GM06990 (cell line): ENCODE data around the gene WHAMM.

ENCODE experiments used
- DNase-seq: peaks from one replicate; pipeline ENCODE4 v3.0.0-alpha.2; 2011; ENCODE audit not compliant: insufficient read length; ENCODE audit errors: extremely low read depth
- H3K27me3 ChIP-seq: replicated peaks from 2 replicates; pipeline ENCODE4 v1.6.0; 2011; ENCODE audit warnings: low read length; ENCODE audit not compliant: control insufficient read depth, insufficient read depth
- H3K36me3 ChIP-seq: 2 replicates; pipeline ENCODE4 v1.5.1; 2011; ENCODE audit warnings: low read length; ENCODE audit not compliant: control insufficient read depth, insufficient read depth
- H3K4me3 ChIP-seq: replicated peaks from 2 replicates; pipeline ENCODE4 v1.5.1; 2011; ENCODE audit warnings: low read depth, mild to moderate bottlenecking, control low read depth, low read length
- TF ChIP-seq, protein P1 (sequence below): IDR thresholded peaks from 2 replicates; pipeline ENCODE4 v1.5.1; 2011; ENCODE audit warnings: low read length, control low read depth, mild to moderate bottlenecking, inconsistent platforms; ENCODE audit not compliant: insufficient read depth, poor library complexity, severe bottlenecking

WHAMM gene

DNA sequence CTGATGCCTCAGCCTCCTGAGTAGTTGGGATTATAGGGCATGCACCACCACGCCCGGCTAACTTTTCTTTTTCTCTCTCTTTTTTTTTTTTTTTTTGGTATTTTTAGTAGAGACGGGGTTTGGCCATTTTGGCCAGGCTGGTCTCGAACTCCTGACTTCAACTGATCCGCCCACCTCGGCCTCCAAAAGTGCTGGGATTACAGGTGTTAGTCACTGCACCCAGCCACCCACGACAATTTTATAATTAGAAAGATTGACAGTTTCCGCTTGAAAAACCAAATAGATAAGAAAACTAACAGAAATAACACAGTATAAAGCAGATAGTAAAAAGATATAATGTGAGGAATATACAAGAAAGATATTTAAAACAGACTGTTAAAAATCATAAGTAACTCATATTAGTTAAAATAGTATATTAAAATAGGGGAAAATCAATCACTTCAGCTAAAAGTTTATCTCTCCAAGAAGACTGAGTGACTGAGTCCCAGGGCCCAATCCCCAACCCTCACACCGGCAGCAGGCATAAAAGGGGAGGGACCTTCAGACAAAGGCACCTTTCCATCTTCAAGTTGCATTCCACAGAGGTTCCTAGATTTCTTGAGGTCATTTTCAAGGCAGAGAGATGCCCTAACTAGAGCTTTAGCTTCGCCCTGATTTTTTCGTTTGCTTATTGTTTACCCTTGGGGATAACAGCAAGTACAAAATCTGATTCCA is 1.4 kb upstream of the WHAMM start:
- TF ChIP-seq, protein P1, sequence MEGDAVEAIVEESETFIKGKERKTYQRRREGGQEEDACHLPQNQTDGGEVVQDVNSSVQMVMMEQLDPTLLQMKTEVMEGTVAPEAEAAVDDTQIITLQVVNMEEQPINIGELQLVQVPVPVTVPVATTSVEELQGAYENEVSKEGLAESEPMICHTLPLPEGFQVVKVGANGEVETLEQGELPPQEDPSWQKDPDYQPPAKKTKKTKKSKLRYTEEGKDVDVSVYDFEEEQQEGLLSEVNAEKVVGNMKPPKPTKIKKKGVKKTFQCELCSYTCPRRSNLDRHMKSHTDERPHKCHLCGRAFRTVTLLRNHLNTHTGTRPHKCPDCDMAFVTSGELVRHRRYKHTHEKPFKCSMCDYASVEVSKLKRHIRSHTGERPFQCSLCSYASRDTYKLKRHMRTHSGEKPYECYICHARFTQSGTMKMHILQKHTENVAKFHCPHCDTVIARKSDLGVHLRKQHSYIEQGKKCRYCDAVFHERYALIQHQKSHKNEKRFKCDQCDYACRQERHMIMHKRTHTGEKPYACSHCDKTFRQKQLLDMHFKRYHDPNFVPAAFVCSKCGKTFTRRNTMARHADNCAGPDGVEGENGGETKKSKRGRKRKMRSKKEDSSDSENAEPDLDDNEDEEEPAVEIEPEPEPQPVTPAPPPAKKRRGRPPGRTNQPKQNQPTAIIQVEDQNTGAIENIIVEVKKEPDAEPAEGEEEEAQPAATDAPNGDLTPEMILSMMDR: no peak
- Histone ChIP-seq H3K4me3 (peak overlapping the region; percentile 39), H3K27me3 (no peaks in the 10 kb centered on the region), H3K36me3 (no peaks in the 10 kb centered on the region; the same call in 1 of the 2 replicates)
- DNase-seq: peak; percentile 25

DNA sequence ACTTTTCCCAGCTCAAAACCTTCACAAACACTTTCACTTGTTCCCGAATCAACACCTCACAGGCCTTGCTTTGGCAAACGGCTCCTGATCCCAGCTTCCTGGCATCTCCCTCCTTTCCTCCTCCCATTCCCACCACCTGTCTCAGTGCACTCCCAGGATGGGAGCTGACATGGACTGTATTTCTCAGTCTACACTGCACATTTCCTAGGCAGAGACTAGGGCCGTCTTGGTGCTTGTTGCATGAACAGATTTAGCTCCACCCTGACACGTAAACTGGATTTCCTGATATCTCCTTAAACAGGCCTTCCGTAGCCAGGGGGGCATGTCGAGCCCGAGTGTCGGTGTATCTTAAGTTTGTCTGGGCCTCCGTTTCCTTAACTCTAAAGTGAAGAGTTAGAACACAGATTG is 790 bp upstream of the WHAMM start:
- TF ChIP-seq, protein P1: no peak
- DNase-seq: peak; percentile 35
- Histone ChIP-seq H3K27me3 (no peaks in the 10 kb centered on the region), H3K4me3 (peak overlapping the region; percentile 39), H3K36me3 (peaks cover 1% of the 10 kb centered on the region; the same call in 1 of the 2 replicates)

DNA sequence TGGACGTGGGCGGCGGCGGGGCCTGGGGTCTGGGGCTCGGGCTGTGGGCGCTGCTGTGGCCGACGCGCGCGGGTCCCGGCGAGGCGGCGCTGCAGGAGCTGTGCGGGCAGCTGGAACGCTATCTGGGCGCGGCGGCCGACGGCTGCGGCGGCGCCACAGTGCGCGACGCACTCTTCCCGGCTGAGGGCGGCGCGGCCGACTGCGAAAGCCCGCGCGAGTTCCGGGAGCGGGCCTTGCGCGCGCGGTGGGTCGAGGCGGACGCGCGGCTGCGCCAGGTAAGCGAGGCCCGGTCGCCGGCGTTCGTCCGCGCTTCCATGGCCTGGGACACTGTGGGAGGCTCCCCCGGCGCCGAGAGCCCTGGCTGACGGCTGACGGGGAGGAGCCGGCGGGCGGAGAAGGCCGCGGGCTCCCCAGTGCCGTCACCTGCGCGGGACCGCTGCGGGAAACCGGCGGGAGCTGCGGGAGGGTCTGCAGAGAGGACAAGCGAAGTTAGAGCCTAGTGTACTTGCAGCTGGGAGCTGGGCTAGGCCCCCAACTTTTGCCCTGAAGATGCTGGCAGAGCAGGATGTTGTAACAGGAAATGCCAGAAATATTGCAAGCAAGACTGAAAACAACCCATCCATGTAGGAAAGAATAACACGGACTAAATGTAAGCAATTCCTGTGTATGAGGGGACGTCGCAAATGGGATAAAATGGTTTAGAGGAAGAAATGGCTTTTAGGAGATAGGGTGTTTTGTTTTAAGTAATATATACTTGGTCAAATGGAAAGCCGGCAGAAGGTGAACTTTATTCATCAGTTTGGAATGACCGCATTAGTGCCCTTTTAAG is 847 bp downstream of the WHAMM start:
- H3K4me3 ChIP-seq: peak overlapping the region; percentile 96
- TF ChIP-seq, protein P1: no peak
- peak; percentile 68 for DNase-seq
- no peaks in the 10 kb centered on the region for H3K27me3 ChIP-seq
- peaks cover 3% of the 10 kb centered on the region; the same call in 1 of the 2 replicates for H3K36me3 ChIP-seq

DNA sequence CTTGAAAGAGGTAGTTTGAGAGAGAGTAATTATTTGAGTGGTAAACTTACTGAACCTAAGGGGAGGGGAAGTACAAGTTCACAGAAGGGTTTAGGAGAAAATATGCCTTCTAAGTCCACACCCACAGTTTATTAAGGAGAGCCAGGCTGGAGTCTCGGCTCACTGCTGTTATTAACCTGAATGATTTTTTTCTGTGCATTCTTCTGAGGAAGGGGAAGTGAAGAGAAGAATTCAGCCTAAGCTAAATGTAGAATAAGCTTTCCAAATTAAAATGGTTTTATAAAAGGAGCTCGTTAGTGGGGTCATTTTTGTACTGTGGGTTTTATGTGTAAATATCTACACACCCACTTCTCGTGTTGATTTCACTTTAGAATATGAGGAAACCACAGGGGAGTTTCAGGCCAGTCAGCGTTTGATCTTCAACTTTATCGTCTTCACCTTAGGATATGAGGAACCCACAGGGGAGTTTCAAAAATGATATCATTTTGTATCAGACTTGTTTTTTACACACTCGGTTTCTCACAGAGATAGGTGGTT is 1.5 kb downstream of the WHAMM start:
- TF ChIP-seq, protein P1: no peak
- peaks cover 3% of the 10 kb centered on the region; the same call in 1 of the 2 replicates for H3K36me3 ChIP-seq
- DNase-seq: no peak
- no peaks in the 10 kb centered on the region for H3K27me3 ChIP-seq
- H3K4me3 ChIP-seq: peak overlapping the region; percentile 96

DNA sequence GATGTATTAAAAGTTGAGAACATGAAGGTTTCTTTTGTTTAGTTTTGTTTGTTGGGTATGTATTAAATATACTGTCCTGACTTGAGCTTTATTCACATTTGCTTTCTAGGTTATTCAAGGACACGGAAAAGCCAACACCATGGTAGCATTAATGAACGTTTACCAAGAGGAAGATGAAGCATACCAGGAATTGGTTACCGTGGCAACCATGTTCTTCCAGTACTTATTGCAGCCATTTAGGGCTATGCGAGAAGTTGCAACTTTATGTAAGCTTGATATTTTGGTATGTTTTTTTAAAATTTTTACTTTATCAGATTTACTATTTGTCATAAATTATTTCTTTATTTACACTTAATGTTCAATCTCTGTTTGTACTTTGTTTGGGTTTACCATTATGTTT is 3.6 kb downstream of the WHAMM start:
- Histone ChIP-seq H3K27me3 (no peaks in the 10 kb centered on the region), H3K36me3 (peaks cover 5% of the 10 kb centered on the region), H3K4me3 (no peak overlapping the region)
- TF ChIP-seq, protein P1: no peak
- DNase-seq: no peak
